Osteoblast (primary cell): ENCODE results near the gene CUX1. TPM values are rescaled to one million over a fixed set of nuclear protein-coding genes. Genes with fewer than 3 reads are reported as not detected.

Experiments used
- DNase-seq: peaks from one replicate; pipeline ENCODE4 v3.0.0; 2011; ENCODE audit warnings: low spot score, mixed read lengths; ENCODE audit not compliant: insufficient read length; ENCODE audit errors: missing footprints
- H2AFZ ChIP-seq: 2 replicates; pipeline ENCODE4 v1.6.0; 2011; ENCODE audit warnings: mild to moderate bottlenecking, low read length
- H3K27ac ChIP-seq: 2 replicates; pipeline ENCODE4 v1.5.1; 2011; ENCODE audit warnings: mild to moderate bottlenecking, low read depth, low read length, moderate library complexity
- H3K27me3 ChIP-seq: 2 replicates; pipeline ENCODE4 v1.6.0; 2012; ENCODE audit warnings: mild to moderate bottlenecking, control low read depth, inconsistent platforms, low read length, moderate library complexity; ENCODE audit not compliant: insufficient read depth
- H3K36me3 ChIP-seq: 2 replicates; pipeline ENCODE4 v1.5.1; 2011; ENCODE audit warnings: mild to moderate bottlenecking, low read length, control low read depth, moderate library complexity; ENCODE audit not compliant: insufficient read depth
- H3K4me1 ChIP-seq: 2 replicates; pipeline ENCODE4 v1.5.1; 2011; ENCODE audit warnings: mild to moderate bottlenecking, low read length, control low read depth, moderate library complexity; ENCODE audit not compliant: insufficient read depth
- H3K4me2 ChIP-seq: 2 replicates; pipeline ENCODE4 v1.6.0; 2011; ENCODE audit warnings: mild to moderate bottlenecking, low read length; ENCODE audit not compliant: insufficient read depth
- H3K4me3 ChIP-seq: fragments of 200-600 bp; sonication (generic); 3 replicates; pipeline ENCODE4 v1.5.1; 2012; ENCODE audit warnings: mild to moderate bottlenecking, low read length, inconsistent platforms; ENCODE audit not compliant: insufficient read depth
- H3K79me2 ChIP-seq: 2 replicates; pipeline ENCODE4 v1.6.0; 2012; ENCODE audit warnings: mild to moderate bottlenecking, low read length, control low read depth, inconsistent platforms; ENCODE audit not compliant: insufficient read depth
- H3K9me3 ChIP-seq: 2 replicates; pipeline ENCODE4 v1.5.1; 2011; ENCODE audit warnings: low read depth, low read length, control low read depth
- H4K20me1 ChIP-seq: 2 replicates; pipeline ENCODE4 v1.6.0; 2012; ENCODE audit warnings: mild to moderate bottlenecking, low read length, control low read depth; ENCODE audit not compliant: insufficient read depth
- total RNA-seq: library from RNA; depleted of rRNA; stranded (reverse); fragments of >200 nt; gene quantifications from 2 replicates; pipeline ENCODE4 v1.2.3, GENCODE V29; 2012
- TF ChIP-seq, protein P1 (sequence below): IDR thresholded peaks from 2 replicates; pipeline ENCODE4 v1.5.1; 2011; ENCODE audit warnings: mild to moderate bottlenecking, low read depth, low read length, moderate library complexity; ENCODE audit errors: extremely low read depth

CUX1 gene
- total RNA-seq, 1 donor: 41.6 TPM

DNA sequence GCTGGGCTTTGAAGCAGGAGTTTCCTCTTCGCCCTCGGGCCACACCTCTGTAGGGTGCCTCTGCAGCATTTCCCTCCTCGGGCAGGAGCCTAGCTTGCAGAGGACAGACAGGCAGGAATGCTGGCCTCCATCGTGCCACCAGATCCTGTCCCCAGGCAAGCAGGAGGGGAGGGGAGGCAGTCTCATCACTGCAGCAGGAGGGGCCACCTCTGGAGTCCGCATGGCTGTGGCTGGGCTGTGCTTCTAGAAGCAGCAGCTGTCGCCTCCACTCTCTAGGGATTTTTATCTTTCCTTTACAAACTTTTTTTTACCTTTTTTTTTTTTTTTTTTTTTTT, 181.4 kb downstream of the CUX1 start:
- Histone ChIP-seq H3K4me3 (no peak overlapping the region), H4K20me1 (peaks cover 40% of the 10 kb centered on the region), H3K4me1 (no peaks in the 10 kb centered on the region), H3K4me2 (no peak overlapping the region), H3K27me3 (no peaks in the 10 kb centered on the region), H3K36me3 (no peaks in the 10 kb centered on the region), H3K27ac (no peak overlapping the region), H3K79me2 (no peaks in the 10 kb centered on the region), H3K9me3 (no peaks in the 10 kb centered on the region), H2AFZ (no peak overlapping the region)
- DNase-seq: peak; percentile 56
- TF ChIP-seq, protein P1, sequence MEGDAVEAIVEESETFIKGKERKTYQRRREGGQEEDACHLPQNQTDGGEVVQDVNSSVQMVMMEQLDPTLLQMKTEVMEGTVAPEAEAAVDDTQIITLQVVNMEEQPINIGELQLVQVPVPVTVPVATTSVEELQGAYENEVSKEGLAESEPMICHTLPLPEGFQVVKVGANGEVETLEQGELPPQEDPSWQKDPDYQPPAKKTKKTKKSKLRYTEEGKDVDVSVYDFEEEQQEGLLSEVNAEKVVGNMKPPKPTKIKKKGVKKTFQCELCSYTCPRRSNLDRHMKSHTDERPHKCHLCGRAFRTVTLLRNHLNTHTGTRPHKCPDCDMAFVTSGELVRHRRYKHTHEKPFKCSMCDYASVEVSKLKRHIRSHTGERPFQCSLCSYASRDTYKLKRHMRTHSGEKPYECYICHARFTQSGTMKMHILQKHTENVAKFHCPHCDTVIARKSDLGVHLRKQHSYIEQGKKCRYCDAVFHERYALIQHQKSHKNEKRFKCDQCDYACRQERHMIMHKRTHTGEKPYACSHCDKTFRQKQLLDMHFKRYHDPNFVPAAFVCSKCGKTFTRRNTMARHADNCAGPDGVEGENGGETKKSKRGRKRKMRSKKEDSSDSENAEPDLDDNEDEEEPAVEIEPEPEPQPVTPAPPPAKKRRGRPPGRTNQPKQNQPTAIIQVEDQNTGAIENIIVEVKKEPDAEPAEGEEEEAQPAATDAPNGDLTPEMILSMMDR: no peak

DNA sequence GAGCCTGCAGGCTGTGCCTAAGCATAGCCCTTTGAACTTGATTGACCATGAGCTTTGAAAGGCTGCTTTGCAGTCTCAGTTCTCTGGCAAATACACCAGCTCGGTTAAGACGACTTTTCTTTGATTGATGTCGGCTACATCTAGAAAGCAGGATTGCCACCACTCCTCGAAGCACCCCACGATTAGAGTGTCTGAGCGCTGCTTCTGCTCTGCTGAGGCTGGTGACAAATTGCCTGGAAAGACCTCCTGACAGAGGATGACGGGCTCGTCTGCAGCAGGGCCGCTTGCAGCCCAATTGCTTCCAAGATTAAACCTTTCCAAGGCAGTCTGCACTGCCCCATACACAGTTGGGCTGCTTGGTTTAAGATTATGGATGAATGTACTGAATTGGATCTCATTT, 182.0 kb downstream of the CUX1 start:
- Histone ChIP-seq H3K36me3 (no peaks in the 10 kb centered on the region), H3K4me1 (no peaks in the 10 kb centered on the region), H4K20me1 (peaks cover 43% of the 10 kb centered on the region), H3K9me3 (no peaks in the 10 kb centered on the region), H3K27ac (no peak overlapping the region), H3K27me3 (no peaks in the 10 kb centered on the region), H3K79me2 (no peaks in the 10 kb centered on the region), H3K4me3 (no peak overlapping the region), H3K4me2 (no peak overlapping the region), H2AFZ (no peak overlapping the region)
- TF ChIP-seq, protein P1: no peak
- no peak for DNase-seq

DNA sequence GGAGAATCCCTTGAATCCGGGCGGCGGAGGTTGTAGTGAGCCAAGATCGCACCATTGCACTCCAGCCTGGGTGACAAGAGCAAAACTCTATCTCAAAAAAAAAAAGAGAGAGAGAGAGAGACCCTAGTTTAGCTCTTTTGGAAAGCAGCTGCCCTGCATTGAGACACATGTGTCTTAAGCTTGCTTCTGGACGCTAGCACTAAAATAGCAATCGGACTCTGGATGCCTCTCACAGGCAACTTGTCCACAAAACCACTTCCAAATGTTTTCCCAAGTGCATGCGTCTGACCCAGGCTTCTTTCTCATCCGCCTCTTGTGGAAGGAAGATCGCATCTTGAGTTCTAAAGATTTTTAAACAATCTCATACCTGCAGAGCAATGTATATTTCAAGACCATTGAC, 182.7 kb downstream of the CUX1 start:
- H3K27ac ChIP-seq: no peak overlapping the region
- no peaks in the 10 kb centered on the region for H3K36me3 ChIP-seq
- no peaks in the 10 kb centered on the region for H3K79me2 ChIP-seq
- H3K4me1 ChIP-seq: no peaks in the 10 kb centered on the region
- H4K20me1 ChIP-seq: peaks cover 48% of the 10 kb centered on the region
- TF ChIP-seq, protein P1: no peak
- no peak overlapping the region for H2AFZ ChIP-seq
- no peak overlapping the region for H3K4me3 ChIP-seq
- no peaks in the 10 kb centered on the region for H3K27me3 ChIP-seq
- H3K9me3 ChIP-seq: no peaks in the 10 kb centered on the region
- DNase-seq: peak; percentile 13
- no peak overlapping the region for H3K4me2 ChIP-seq

DNA sequence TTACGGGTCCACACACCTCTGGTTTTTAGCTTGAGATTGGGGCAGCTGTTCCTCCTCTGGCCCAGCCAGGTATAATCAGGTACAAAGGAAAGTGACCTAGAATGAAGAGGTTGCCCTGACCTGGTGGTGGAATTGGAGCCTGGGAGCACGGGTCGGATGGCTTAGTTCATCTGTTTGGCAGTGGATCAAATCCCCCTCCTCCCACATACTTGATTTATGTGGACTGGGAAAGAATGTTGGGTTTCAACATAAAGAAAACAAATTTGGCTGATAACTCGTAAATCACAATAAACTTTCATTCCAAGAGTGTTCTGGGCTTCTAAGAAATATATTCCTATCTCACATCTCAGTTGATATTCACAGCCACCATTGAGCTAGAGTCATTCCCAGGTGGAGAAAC, 186.8 kb downstream of the CUX1 start:
- Histone ChIP-seq H3K4me3 (no peak overlapping the region), H3K4me1 (peaks cover under 1% of the 10 kb centered on the region), H3K36me3 (no peaks in the 10 kb centered on the region), H3K4me2 (no peak overlapping the region), H3K79me2 (no peaks in the 10 kb centered on the region), H4K20me1 (peaks cover 39% of the 10 kb centered on the region), H2AFZ (no peak overlapping the region), H3K27ac (no peak overlapping the region), H3K9me3 (no peaks in the 10 kb centered on the region), H3K27me3 (no peaks in the 10 kb centered on the region)
- TF ChIP-seq, protein P1: no peak
- peak; percentile 63 for DNase-seq
